ENCODE results near the gene DGKH.

The DGKH gene

GRCh38 chr13:42272804-42273175, 224.3 kb downstream of the DGKH start:
- no peak for DNase-seq (ENCODE audit: low read depth in 3 of 3, low spot score in 1 of 3)

- no peak for DNase-seq (ENCODE audit: low read depth in 3 of 3, low spot score in 1 of 3)
Measured at GRCh38 chr13:42274386-42275097, 226.1 kb downstream of the DGKH start.

- DNase-seq (ENCODE audit: low read depth in 3 of 3, low spot score in 1 of 3), result no peak
Measured at GRCh38 chr13:42275098-42275471, 226.6 kb downstream of the DGKH start.

- no peak for DNase-seq (ENCODE audit: low read depth in 3 of 3, low spot score in 1 of 3)
Measured at GRCh38 chr13:42275506-42275905, 227.1 kb downstream of the DGKH start.

GRCh38 chr13:42276683-42277082, 228.2 kb downstream of the DGKH start:
- DNase-seq (ENCODE audit: low read depth in 3 of 3, low spot score in 1 of 3), result no peak

GRCh38 chr13:42277618-42278276, 229.3 kb downstream of the DGKH start:
- DNase-seq (ENCODE audit: low read depth in 3 of 3, low spot score in 1 of 3), result no peak

- no peak for DNase-seq (ENCODE audit: low read depth in 3 of 3, low spot score in 1 of 3)
Measured at GRCh38 chr13:42279080-42279479, 230.6 kb downstream of the DGKH start.

GRCh38 chr13:42279986-42280385, 231.5 kb downstream of the DGKH start:
- no peak for DNase-seq (ENCODE audit: low read depth in 3 of 3, low spot score in 1 of 3)

GRCh38 chr13:42280537-42280936, 232.1 kb downstream of the DGKH start:
- DNase-seq (ENCODE audit: low read depth in 3 of 3, low spot score in 1 of 3), result no peak

- no peak for DNase-seq (ENCODE audit: low read depth in 3 of 3, low spot score in 1 of 3)
Measured at GRCh38 chr13:42283574-42283973, 235.1 kb downstream of the DGKH start.

GRCh38 chr13:42284068-42284467, 235.6 kb downstream of the DGKH start:
- no peak for DNase-seq (ENCODE audit: low read depth in 3 of 3, low spot score in 1 of 3)

Data from stimulated activated CD4-positive, alpha-beta T cell treated with anti-CD3 and anti-CD28 coated beads, TNF-alpha, amount 100 ng/mL, for 1 hour (primary cell).